Left lung (tissue), 10 donors: ENCODE results near the gene ASB13. TPM values are rescaled to one million over a fixed set of nuclear protein-coding genes. Genes with fewer than 3 reads are reported as not detected.

Experiments used
- ATAC-seq: fragments of 200-7000 bp; cut with Tn5 transposase; one replicate; pipeline ENCODE4 v1.9.1; 2020; ENCODE audit warnings: moderate library complexity
- DNase-seq, 4 donors: peaks; one replicate each; pipeline ENCODE4 v3.0.0-alpha.2; 2013 to 2020
- H3K27ac ChIP-seq, 2 donors: fragments of 200-600 bp; sonication (generic) in 1 of 2; one replicate each; pipeline versions ENCODE4 v1.5.0 to v1.8.0; 2020 to 2021
- H3K27me3 ChIP-seq, 2 donors: fragments of 200-600 bp; sonication (generic) in 1 of 2; one replicate each; pipeline versions ENCODE4 v1.5.0 to v1.8.0; 2020 to 2021
- H3K36me3 ChIP-seq, 2 donors: fragments of 200-600 bp; sonication (generic) in 1 of 2; one replicate each; pipeline versions ENCODE4 v1.5.0 to v1.8.0; 2020 to 2021
- H3K4me1 ChIP-seq, 2 donors: fragments of 200-600 bp; one replicate each; pipeline ENCODE4 v1.8.0; 2021
- H3K4me3 ChIP-seq, 2 donors: fragments of 200-600 bp; sonication (generic) in 1 of 2; one replicate each; pipeline versions ENCODE4 v1.5.0 to v1.8.0; 2020 to 2021; ENCODE audit warnings: mild to moderate bottlenecking in 1 of 2
- H3K9me3 ChIP-seq, 2 donors: fragments of 200-600 bp; sonication (generic) in 1 of 2; one replicate each; pipeline versions ENCODE4 v1.5.0 to v1.8.0; 2020 to 2021
- intact Hi-C, 2 donors: fragments of 100-400 bp; cut with DNase I; formaldehyde crosslinking; loops; one replicate each; pipeline versions ENCODE4 v1.11.2 to v1.14.2; 2022
- polyA plus RNA-seq, 6 donors: library from polyadenylated mRNA; unstranded; fragments of 120-200 nt; gene quantifications; one replicate each; pipeline ENCODE4 v1.2.1, GENCODE V29; 2013; ENCODE audit not compliant: insufficient read length in 6 of 6
- total RNA-seq, 2 donors: library from RNA; stranded (reverse); fragmentation: NEBNext Ultra II Directional; extraction: Animal tissue kit (Norgen Biotek cat#: 25700); gene quantifications; one replicate each; pipeline ENCODE4 v1.2.1, GENCODE V29; 2021
- TF ChIP-seq, protein P1 (sequence below), 2 donors: fragments of 200-600 bp; sonication (generic) in 1 of 2; IDR thresholded peaks; one replicate each; pipeline versions ENCODE4 v1.5.0 to v1.8.0; 2021; ENCODE audit warnings: antibody characterized with exemption in 2 of 2
- donor health status: DM: no; HTN: yes; CAD: no.
- donor health status: DM: no; HTN: no; CAD: no.

The ASB13 gene
- total and polyA plus RNA-seq, 8 donors: 9.0 to 19.6 (median 11.6) TPM

DNA sequence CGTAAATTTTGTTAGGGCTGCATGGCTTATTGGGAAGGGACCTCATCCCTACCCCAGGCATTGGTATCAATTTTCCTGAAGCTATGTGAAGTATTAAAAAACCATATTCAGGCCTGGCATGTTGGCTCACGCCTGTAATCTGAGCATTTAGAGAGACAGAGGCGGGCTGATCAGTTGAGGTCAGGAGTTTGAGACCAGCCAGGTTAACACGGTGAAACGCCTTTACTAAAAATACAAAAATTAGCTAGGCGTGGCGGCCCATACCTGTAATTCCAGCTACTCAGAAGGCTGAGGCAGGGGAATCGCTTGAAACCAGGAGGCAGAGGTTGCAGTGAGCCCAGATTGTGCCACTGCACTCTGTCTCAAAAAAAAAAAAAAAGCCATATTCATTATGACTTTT is 25.4 kb upstream of the ASB13 start:
- H3K27me3 ChIP-seq: no peaks in the 10 kb centered on the region
- DNase-seq (no peak), ATAC-seq (no peak)
- peaks cover 3 to 39% of the 10 kb centered on the region in 2 donors for H3K4me1 ChIP-seq
- no peak overlapping the region for H3K4me3 ChIP-seq
- no peaks in the 10 kb centered on the region for H3K9me3 ChIP-seq
- no peak overlapping the region for H3K27ac ChIP-seq
- H3K36me3 ChIP-seq: no peaks in the 10 kb centered on the region
- intact Hi-C loops: no loop called here
- TF ChIP-seq, protein P1, sequence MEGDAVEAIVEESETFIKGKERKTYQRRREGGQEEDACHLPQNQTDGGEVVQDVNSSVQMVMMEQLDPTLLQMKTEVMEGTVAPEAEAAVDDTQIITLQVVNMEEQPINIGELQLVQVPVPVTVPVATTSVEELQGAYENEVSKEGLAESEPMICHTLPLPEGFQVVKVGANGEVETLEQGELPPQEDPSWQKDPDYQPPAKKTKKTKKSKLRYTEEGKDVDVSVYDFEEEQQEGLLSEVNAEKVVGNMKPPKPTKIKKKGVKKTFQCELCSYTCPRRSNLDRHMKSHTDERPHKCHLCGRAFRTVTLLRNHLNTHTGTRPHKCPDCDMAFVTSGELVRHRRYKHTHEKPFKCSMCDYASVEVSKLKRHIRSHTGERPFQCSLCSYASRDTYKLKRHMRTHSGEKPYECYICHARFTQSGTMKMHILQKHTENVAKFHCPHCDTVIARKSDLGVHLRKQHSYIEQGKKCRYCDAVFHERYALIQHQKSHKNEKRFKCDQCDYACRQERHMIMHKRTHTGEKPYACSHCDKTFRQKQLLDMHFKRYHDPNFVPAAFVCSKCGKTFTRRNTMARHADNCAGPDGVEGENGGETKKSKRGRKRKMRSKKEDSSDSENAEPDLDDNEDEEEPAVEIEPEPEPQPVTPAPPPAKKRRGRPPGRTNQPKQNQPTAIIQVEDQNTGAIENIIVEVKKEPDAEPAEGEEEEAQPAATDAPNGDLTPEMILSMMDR (IDR thresholded peaks at IDR 0.05): no peak

DNA sequence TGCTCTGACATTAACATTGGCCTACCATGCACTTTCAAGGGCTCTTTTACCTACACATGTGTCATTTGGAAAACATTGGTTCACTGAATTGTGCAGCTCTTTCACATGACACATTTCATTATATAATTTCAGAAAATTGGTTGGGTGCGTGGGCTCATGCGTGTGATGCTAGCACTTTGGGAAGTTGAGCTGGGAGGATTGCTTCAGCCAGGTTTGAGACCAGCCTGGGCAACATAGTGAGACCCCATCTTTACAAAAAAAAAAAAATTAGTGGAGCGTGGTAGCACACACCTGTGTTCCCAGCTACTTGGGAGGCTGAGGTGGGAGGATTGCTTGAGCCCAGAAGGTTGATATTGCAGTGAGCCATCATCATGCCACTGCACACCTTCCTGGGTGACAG is 22.2 kb upstream of the ASB13 start:
- peaks cover 8 to 46% of the 10 kb centered on the region in 2 donors for H3K4me1 ChIP-seq
- ATAC-seq (no peak), DNase-seq (no peak)
- no peaks in the 10 kb centered on the region for H3K27me3 ChIP-seq
- H3K27ac ChIP-seq: no peak overlapping the region
- H3K36me3 ChIP-seq: no peaks in the 10 kb centered on the region
- H3K9me3 ChIP-seq: no peaks in the 10 kb centered on the region
- intact Hi-C loops: loop anchor here in 1 of 2 donors (5.0 kb wide), 1 partner anchor 184 kb away; no protein-coding TSS in a partner anchor
- H3K4me3 ChIP-seq: no peak overlapping the region
- TF ChIP-seq, protein P1 (IDR thresholded peaks at IDR 0.05): no peak

DNA sequence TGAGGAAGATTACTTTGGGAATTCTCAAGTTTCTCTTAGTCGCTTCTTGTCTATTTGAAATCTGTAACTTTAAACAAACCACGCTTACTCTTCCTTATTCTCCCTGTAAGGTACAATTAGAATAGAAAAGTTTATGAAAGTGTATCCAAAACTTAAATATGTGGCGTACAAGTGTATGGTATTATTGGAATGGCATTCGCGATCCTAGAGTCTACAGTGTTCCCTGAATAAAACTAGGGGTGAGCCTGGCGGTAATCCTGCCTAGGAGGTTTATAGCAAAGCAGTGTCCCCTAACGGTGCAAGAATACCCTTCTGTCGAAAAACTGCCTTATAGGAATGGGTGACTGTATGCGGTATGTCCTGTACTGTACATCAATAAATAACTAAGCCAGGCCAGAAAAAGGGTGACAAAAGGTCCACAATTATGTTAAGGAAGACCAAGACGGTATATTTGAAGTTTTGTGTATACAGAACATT is 19.4 kb upstream of the ASB13 start:
- TF ChIP-seq, protein P1 (IDR thresholded peaks at IDR 0.05): no peak
- Histone ChIP-seq H3K36me3 (no peaks in the 10 kb centered on the region), H3K4me1 (peaks cover 8 to 24% of the 10 kb centered on the region in 2 donors), H3K9me3 (no peaks in the 10 kb centered on the region), H3K27me3 (no peaks in the 10 kb centered on the region), H3K4me3 (peak overlapping the region; percentile 96 to 99), H3K27ac (peak overlapping the region; percentile 84 to 96)
- intact Hi-C loops: loop anchor here in 1 of 2 donors (5.0 kb wide), 1 partner anchor 186 kb away; no protein-coding TSS in a partner anchor
- ATAC-seq: peak; percentile 6
- peak in 1 of 4 donors; percentile 21 for DNase-seq

DNA sequence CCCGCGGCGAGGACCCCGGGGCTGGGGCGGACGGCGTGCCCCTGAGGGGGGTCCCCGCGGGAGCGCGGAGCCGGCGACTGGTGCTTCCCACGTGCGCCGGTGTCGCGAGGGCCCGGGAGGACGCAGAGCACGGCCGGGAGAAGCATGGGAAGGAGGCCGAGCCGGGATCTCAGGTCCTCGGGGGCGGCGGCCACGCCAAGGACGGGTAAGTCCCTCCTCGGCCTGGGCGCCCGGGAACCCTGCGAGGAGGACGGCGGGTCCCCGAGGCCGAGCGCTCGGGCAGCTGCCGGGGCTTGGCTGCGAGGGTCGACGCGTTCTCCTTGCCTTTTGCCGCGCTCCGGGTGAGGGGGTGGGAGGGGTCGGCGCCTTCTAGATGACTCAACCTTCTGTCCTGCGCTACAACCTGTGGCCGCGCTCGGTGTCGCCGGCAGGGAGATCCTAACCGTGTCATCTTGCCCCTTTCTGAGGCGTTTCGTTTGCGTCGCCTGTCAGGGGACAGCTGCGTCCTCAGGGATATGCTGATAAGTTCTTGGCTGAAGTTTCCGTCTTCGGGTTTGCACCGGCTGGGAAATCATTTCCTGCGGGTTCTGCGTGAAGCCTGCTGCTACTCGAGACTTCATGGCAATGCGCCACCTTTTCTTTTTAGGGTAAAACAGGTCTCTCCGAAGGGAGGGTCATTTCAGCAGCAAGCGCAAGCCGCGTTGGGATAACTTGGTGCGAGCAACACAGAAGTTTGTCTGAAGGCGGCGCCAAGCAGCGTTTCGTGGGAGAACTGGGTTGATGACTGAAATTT is 18.8 kb upstream of the ASB13 start:
- intact Hi-C loops: loop anchor here in 1 of 2 donors (5.0 kb wide), 1 partner anchor 187 kb away; no protein-coding TSS in a partner anchor
- H3K9me3 ChIP-seq: no peaks in the 10 kb centered on the region
- ATAC-seq: peak; percentile 70

More for the DNA sequence above, 18.8 kb upstream of the ASB13 start:
- Histone ChIP-seq H3K4me3 (peak overlapping the region; percentile 96 to 99), H3K4me1 (peaks cover 8 to 24% of the 10 kb centered on the region in 2 donors), H3K36me3 (no peaks in the 10 kb centered on the region), H3K27ac (peak overlapping the region; percentile 84 to 96), H3K27me3 (no peaks in the 10 kb centered on the region)
- peak; percentile 46 to 84 (median 72) for DNase-seq
- TF ChIP-seq, protein P1 (IDR thresholded peaks at IDR 0.05): peak in 1 of 2 donors; percentile 41
